PC-3 (cell line): ENCODE results near the gene ARHGAP4. TPM values are rescaled to one million over a fixed set of nuclear protein-coding genes. Genes with fewer than 3 reads are reported as not detected.

Experiments used
- ATAC-seq: fragments of 200-7000 bp; cut with Tn5 transposase; 2 replicates; pipeline ENCODE4 v1.9.1; 2020; ENCODE audit warnings: mild to moderate bottlenecking, moderate library complexity
- BruUV-seq: library from RNA; stranded (reverse); fragments of 400-500 nt; replicated peaks from 2 replicates; lab custom pipeline; 2021; lab: Mats Ljungman, UMichigan
- CTCF ChIA-PET: fragments of 300-600 bp; sonication (Branson Sonifier 250); formaldehyde crosslinking; loops from one replicate; lab custom pipeline; 2022; ENCODE audit warnings: antibody characterized with exemption; lab: Charles Lee
- POLR2A ChIA-PET: fragments of 300-600 bp; sonication (Branson Sonifier 250); formaldehyde crosslinking; loops from one replicate; lab custom pipeline; 2022; ENCODE audit warnings: antibody characterized with exemption; ENCODE audit not compliant: unreplicated experiment; lab: Charles Lee
- DNase-seq: peaks from one replicate; pipeline ENCODE4 v3.0.0-alpha.2; 2015
- H2AFZ ChIP-seq: fragments of 300-600 bp; sonication (generic); 2 replicates; pipeline ENCODE4 v1.6.0; 2016; ENCODE audit warnings: antibody characterized with exemption, low read length
- H3F3A ChIP-seq: fragments of 300-600 bp; sonication (generic); one replicate; pipeline ENCODE4 v1.6.0; 2017; ENCODE audit warnings: antibody characterized with exemption, low read length, control low read depth, mild to moderate bottlenecking; ENCODE audit not compliant: unreplicated experiment
- H3K27ac ChIP-seq: fragments of 300-600 bp; sonication (generic); 2 replicates; pipeline ENCODE4 v1.5.1; 2016; ENCODE audit warnings: mild to moderate bottlenecking, low read length
- H3K27me3 ChIP-seq: fragments of 300-600 bp; sonication (generic); 2 replicates; pipeline ENCODE4 v1.6.1; 2016; ENCODE audit warnings: low read length, mixed read lengths
- H3K36me3 ChIP-seq: fragments of 300-600 bp; sonication (generic); 2 replicates; pipeline ENCODE4 v1.6.1; 2016; ENCODE audit warnings: low read depth, mixed run types, low read length, mixed read lengths
- H3K4me1 ChIP-seq: fragments of 300-600 bp; sonication (generic); 2 replicates; pipeline ENCODE4 v1.5.1; 2016; ENCODE audit warnings: low read length; ENCODE audit not compliant: insufficient read depth
- H3K4me2 ChIP-seq: fragments of 300-600 bp; sonication (generic); 2 replicates; pipeline ENCODE4 v1.6.0; 2016; ENCODE audit warnings: low read length
- H3K4me3 ChIP-seq: fragments of 300-600 bp; sonication (generic); 2 replicates; pipeline ENCODE4 v1.5.1; 2016; ENCODE audit warnings: mild to moderate bottlenecking, low read length, mixed read lengths
- H3K79me2 ChIP-seq: fragments of 300-600 bp; sonication (generic); 2 replicates; pipeline ENCODE4 v1.6.1; 2017; ENCODE audit warnings: low read length, mixed read lengths
- H3K9ac ChIP-seq: fragments of 300-600 bp; sonication (generic); 2 replicates; pipeline ENCODE4 v1.6.0; 2016; ENCODE audit warnings: mild to moderate bottlenecking, low read length
- H3K9me2 ChIP-seq: fragments of 300-600 bp; sonication (generic); replicated peaks from 2 replicates; pipeline ENCODE4 v1.6.1; 2016; ENCODE audit warnings: mixed run types, low read length, mixed read lengths
- H3K9me3 ChIP-seq: fragments of 300-600 bp; sonication (generic); 2 replicates; pipeline ENCODE4 v1.6.1; 2016; ENCODE audit warnings: low read length, mixed read lengths
- H4K20me1 ChIP-seq: fragments of 300-600 bp; sonication (generic); 2 replicates; pipeline ENCODE4 v1.6.1; 2016; ENCODE audit warnings: low read length, mixed read lengths
- CTCF ChIP-seq: fragments of 300-600 bp; sonication (generic); conservative IDR thresholded peaks from 2 replicates; pipeline ENCODE4 v1.5.1; 2017; ENCODE audit warnings: antibody characterized with exemption, low read depth, mild to moderate bottlenecking, low read length
- EZH2 ChIP-seq: fragments of 300-600 bp; sonication (generic); IDR thresholded peaks from one replicate; pipeline ENCODE4 v1.6.1; 2017; ENCODE audit warnings: antibody characterized with exemption, mild to moderate bottlenecking, low read length; ENCODE audit not compliant: unreplicated experiment
- EZH2phosphoT487 ChIP-seq: fragments of 300-600 bp; sonication (generic); IDR thresholded peaks from 2 replicates; pipeline ENCODE4 v1.6.1; 2018; ENCODE audit warnings: mild to moderate bottlenecking, antibody characterized with exemption, low read length, borderline replicate concordance
- intact Hi-C: fragments of 100-400 bp; cut with micrococcal nuclease; formaldehyde crosslinking; loops from 2 replicates; pipeline ENCODE4 v1.9.0; 2023
- total RNA-seq: library from RNA; depleted of rRNA; stranded (reverse); fragments of >200 nt; gene quantifications from 2 replicates; pipeline ENCODE4 v1.2.3, GENCODE V29; 2014

ARHGAP4 gene
- total RNA-seq, 1 experiment from 2014 or later: 4.6 TPM

GRCh38 chrX:153865321-153865580 is 60.8 kb downstream of the ARHGAP4 start:
- H2AFZ ChIP-seq: no peak overlapping the region
- ChIA-PET CTCF (interaction anchor here (0.6 kb wide), 1 partner anchor 326 kb away, joined by 3 read pairs; no protein-coding TSS in a partner anchor), POLR2A (no interaction called here)
- no peaks in the 10 kb centered on the region for H4K20me1 ChIP-seq
- no peaks in the 10 kb centered on the region for H3K9me3 ChIP-seq
- no TSS peak for BruUV-seq
- H3K4me3 ChIP-seq: no peak overlapping the region
- TF ChIP-seq EZH2 (no peak), EZH2phosphoT487 (no peak), CTCF (no peak)
- intact Hi-C loops: no loop called here
- ATAC-seq (no peak), DNase-seq (no peak)
- no peak overlapping the region for H3K4me2 ChIP-seq
- H3K9ac ChIP-seq: no peak overlapping the region
- H3K27ac ChIP-seq: no peak overlapping the region
- H3K4me1 ChIP-seq: no peaks in the 10 kb centered on the region
- H3K36me3 ChIP-seq: no peaks in the 10 kb centered on the region
- H3K27me3 ChIP-seq: no peaks in the 10 kb centered on the region
- no peaks in the 10 kb centered on the region for H3K79me2 ChIP-seq
- no peaks in the 10 kb centered on the region for H3F3A ChIP-seq
- no peaks in the 10 kb centered on the region for H3K9me2 ChIP-seq

- Histone ChIP-seq H3K4me1 (no peaks in the 10 kb centered on the region), H3K27me3 (peaks cover 3% of the 10 kb centered on the region; the same call in 1 of the 2 replicates), H4K20me1 (no peaks in the 10 kb centered on the region), H3K36me3 (no peaks in the 10 kb centered on the region), H3F3A (no peaks in the 10 kb centered on the region), H3K9ac (no peak overlapping the region), H3K4me3 (no peak overlapping the region), H3K79me2 (no peaks in the 10 kb centered on the region), H2AFZ (no peak overlapping the region), H3K9me2 (no peaks in the 10 kb centered on the region), H3K27ac (no peak overlapping the region), H3K4me2 (no peak overlapping the region), H3K9me3 (no peaks in the 10 kb centered on the region)
- CTCF ChIA-PET: no interaction called here
- TF ChIP-seq EZH2phosphoT487 (no peak), EZH2 (no peak), CTCF (no peak)
- ATAC-seq (no peak), DNase-seq (no peak)
- POLR2A ChIA-PET: no interaction called here
- intact Hi-C loops: no loop called here
- no TSS peak for BruUV-seq
These were observed 61.3 kb downstream of the ARHGAP4 start for GRCh38 chrX:153864561-153865320.

GRCh38 chrX:153864101-153864500 is 62.0 kb downstream of the ARHGAP4 start:
- ChIA-PET CTCF (no interaction called here), POLR2A (no interaction called here)
- H3K9ac ChIP-seq: no peak overlapping the region
- H3K4me2 ChIP-seq: no peak overlapping the region
- no peak for ATAC-seq
- no peaks in the 10 kb centered on the region for H4K20me1 ChIP-seq
- no peaks in the 10 kb centered on the region for H3K79me2 ChIP-seq
- no TSS peak for BruUV-seq
- no peak for TF ChIP-seq CTCF
- no peak for TF ChIP-seq EZH2phosphoT487
- TF ChIP-seq EZH2: no peak
- H3F3A ChIP-seq: no peaks in the 10 kb centered on the region
- intact Hi-C loops: no loop called here
- no peak overlapping the region for H3K4me3 ChIP-seq
- no peak overlapping the region for H2AFZ ChIP-seq
- H3K9me2 ChIP-seq: no peaks in the 10 kb centered on the region
- DNase-seq: no peak
- H3K9me3 ChIP-seq: no peaks in the 10 kb centered on the region
- H3K4me1 ChIP-seq: no peaks in the 10 kb centered on the region
- peaks cover 7% of the 10 kb centered on the region; the same call in 1 of the 2 replicates for H3K27me3 ChIP-seq
- no peak overlapping the region for H3K27ac ChIP-seq
- H3K36me3 ChIP-seq: no peaks in the 10 kb centered on the region
